Upper lobe of right lung (tissue), 1 donor: ENCODE results near the gene MLXIP. TPM values are rescaled to one million over a fixed set of nuclear protein-coding genes. Genes with fewer than 3 reads are reported as not detected.
A peak's percentile ranks its signal among the peaks of the same experiment; 100 is the strongest.
"Not testable (repeated sequence)": the region's sequence is repeated elsewhere in the genome, so short reads cannot be mapped to it uniquely, and the experiment has no call there.

Experiments
- ATAC-seq: fragments of 200-7000 bp; cut with Tn5 transposase; one replicate; pipeline ENCODE4 v1.9.1; 2020; ENCODE audit warnings: mild to moderate bottlenecking, moderate library complexity
- DNase-seq: peaks from one replicate; pipeline ENCODE4 v3.0.0-alpha.2; 2020
- H3K27ac ChIP-seq: fragments of 200-600 bp; one replicate; pipeline ENCODE4 v1.8.0; 2022
- H3K27me3 ChIP-seq: fragments of 200-600 bp; one replicate; pipeline ENCODE4 v1.8.0; 2022; ENCODE audit warnings: mild to moderate bottlenecking
- H3K36me3 ChIP-seq: fragments of 200-600 bp; one replicate; pipeline ENCODE4 v1.8.0; 2022
- H3K4me1 ChIP-seq: fragments of 200-600 bp; one replicate; pipeline ENCODE4 v1.8.0; 2022
- H3K4me3 ChIP-seq: fragments of 200-600 bp; one replicate; pipeline ENCODE4 v1.8.0; 2022; ENCODE audit warnings: mild to moderate bottlenecking
- H3K9me3 ChIP-seq: fragments of 200-600 bp; one replicate; pipeline ENCODE4 v1.8.0; 2022
- CTCF ChIP-seq: fragments of 200-600 bp; IDR thresholded peaks from one replicate; pipeline ENCODE4 v1.8.0; 2022; ENCODE audit warnings: antibody characterized with exemption
- intact Hi-C: fragments of 100-400 bp; cut with DNase I; formaldehyde crosslinking; loops from one replicate; pipeline ENCODE4 v1.11.0; 2022
- total RNA-seq: library from RNA; stranded (reverse); fragmentation: NEBNext Ultra II Directional; extraction: Animal tissue kit (Norgen Biotek cat#: 25700); gene quantifications from one replicate; pipeline ENCODE4 v1.2.1, GENCODE V29; 2021
- donor health status: DM: no; HTN: yes; CAD: no; lungs with severe emphysema.

The MLXIP gene
- total RNA-seq, 1 donor from 2014 or later, result 57.4 TPM

DNA sequence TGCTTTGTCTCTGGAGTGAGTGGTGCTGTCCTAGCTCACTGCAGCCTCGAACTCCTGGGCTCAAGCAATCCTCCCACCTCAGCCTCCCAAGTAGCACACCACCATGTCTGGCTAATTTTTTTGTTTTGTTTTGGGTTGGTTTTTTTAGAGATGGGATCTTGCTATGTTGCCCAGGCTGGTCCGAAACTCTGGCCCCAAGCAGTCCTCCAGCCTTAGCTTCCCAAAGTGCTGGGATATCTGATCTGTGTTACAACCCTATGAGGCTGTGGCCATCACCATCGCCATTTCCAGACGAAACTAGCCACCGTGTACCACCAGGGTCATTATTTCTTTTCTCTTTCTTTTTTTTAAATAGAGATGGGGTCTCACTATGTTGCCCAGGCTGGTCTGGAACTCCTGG, 92.8 kb downstream of the MLXIP start:
- Histone ChIP-seq H3K27me3 (no peaks in the 10 kb centered on the region), H3K4me1 (no peaks in the 10 kb centered on the region), H3K27ac (no peak overlapping the region), H3K9me3 (no peaks in the 10 kb centered on the region), H3K36me3 (no peaks in the 10 kb centered on the region), H3K4me3 (no peak overlapping the region)
- intact Hi-C loops, result no loop called here
- DNase-seq, result no peak
- no peak for ATAC-seq
- TF ChIP-seq CTCF, result no peak

- H3K27ac ChIP-seq, result no peak overlapping the region
Measured at GRCh38 chr12:122172262-122172939, 93.8 kb downstream of the MLXIP start.

GRCh38 chr12:122174155-122174845, 95.7 kb downstream of the MLXIP start, which contains the start of gene IL31:
Gene IL31 (minus strand): TSS chr12:122174221. CDS start chr12:122174172, 49 bp downstream.
- Histone ChIP-seq H3K27ac (no peak within 1 kb of the TSS), H3K4me3 (no peak within 1 kb of the TSS), H3K36me3 (no peaks in the 10 kb centered on the region), H3K27me3 (no peaks in the 10 kb centered on the region), H3K4me1 (no peaks in the 10 kb centered on the region), H3K9me3 (no peaks in the 10 kb centered on the region)
- no peak for DNase-seq
- ATAC-seq, result no peak
- intact Hi-C loops, result no loop called here
- no peak for TF ChIP-seq CTCF

More at GRCh38 chr12:122172262-122172939, 93.8 kb downstream of the MLXIP start:
- TF ChIP-seq CTCF, result no peak
- ATAC-seq, result no peak
- H3K9me3 ChIP-seq, result no peaks in the 10 kb centered on the region
- H3K36me3 ChIP-seq, result no peaks in the 10 kb centered on the region
- no peaks in the 10 kb centered on the region for H3K4me1 ChIP-seq
- no peak for DNase-seq
- no peaks in the 10 kb centered on the region for H3K27me3 ChIP-seq
- intact Hi-C loops, result no loop called here
- H3K4me3 ChIP-seq, result no peak overlapping the region

DNA sequence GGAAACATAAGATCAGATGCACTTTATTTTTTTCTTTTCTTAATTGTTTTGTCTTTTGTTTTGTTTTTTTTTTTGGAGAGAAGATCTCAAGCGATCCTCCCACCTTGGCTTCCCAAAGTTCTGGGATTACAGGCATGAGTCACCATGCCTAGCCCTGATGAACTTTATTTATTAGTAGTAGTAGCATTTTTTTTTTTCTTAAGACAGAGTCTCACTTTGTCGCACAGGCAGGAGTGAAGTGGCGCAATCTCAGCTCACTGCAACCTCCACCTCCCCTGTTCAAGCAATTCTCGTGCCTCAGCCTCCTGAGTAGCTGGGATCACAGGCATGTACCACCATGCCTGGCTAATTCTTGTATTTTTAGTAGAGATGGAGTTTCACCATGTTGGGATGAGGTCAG, 97.9 kb downstream of the MLXIP start:
- H3K36me3 ChIP-seq, ATAC-seq, H3K27me3 ChIP-seq, H3K4me3 ChIP-seq, H3K9me3 ChIP-seq, H3K4me1 ChIP-seq, H3K27ac ChIP-seq, intact Hi-C loops, DNase-seq: not testable (repeated sequence)

- no peak within 1 kb of the TSS for H3K27ac ChIP-seq
- DNase-seq, result peak; percentile 82
- H3K27me3 ChIP-seq, result no peaks in the 10 kb centered on the region
Measured at GRCh38 chr12:122182887-122183587, 104.5 kb downstream of the MLXIP start, which contains the start of gene LRRC43. Gene LRRC43 (plus strand): TSS chr12:122183123. CDS start chr12:122183145, 22 bp downstream.

More at GRCh38 chr12:122182887-122183587, 104.5 kb downstream of the MLXIP start, which contains the start of gene LRRC43:
- TF ChIP-seq CTCF, result no peak
- no peaks in the 10 kb centered on the region for H3K36me3 ChIP-seq
- peak within 1 kb of the TSS; percentile 58 for H3K4me3 ChIP-seq
- intact Hi-C loops, result no loop called here
- ATAC-seq, result peak; percentile 87
- peaks cover 5% of the 10 kb centered on the region for H3K4me1 ChIP-seq
- H3K9me3 ChIP-seq, result no peaks in the 10 kb centered on the region
